Left lung (tissue), 10 donors: ENCODE data around the gene RNF38. TPM values are rescaled to one million over a fixed set of nuclear protein-coding genes. Genes with fewer than 3 reads are reported as not detected.
"Not testable (repeated sequence)": the region's sequence is repeated elsewhere in the genome, so short reads cannot be mapped to it uniquely, and the experiment has no call there.

Experiments used
- ATAC-seq: fragments of 200-7000 bp; cut with Tn5 transposase; one replicate; pipeline ENCODE4 v1.9.1; 2020; ENCODE audit warnings: moderate library complexity
- DNase-seq, 4 donors: peaks; one replicate each; pipeline ENCODE4 v3.0.0-alpha.2; 2013 to 2020
- H3K27ac ChIP-seq, 2 donors: fragments of 200-600 bp; sonication (generic) in 1 of 2; one replicate each; pipeline versions ENCODE4 v1.5.0 to v1.8.0; 2020 to 2021
- H3K27me3 ChIP-seq, 2 donors: fragments of 200-600 bp; sonication (generic) in 1 of 2; one replicate each; pipeline versions ENCODE4 v1.5.0 to v1.8.0; 2020 to 2021
- H3K36me3 ChIP-seq, 2 donors: fragments of 200-600 bp; sonication (generic) in 1 of 2; one replicate each; pipeline versions ENCODE4 v1.5.0 to v1.8.0; 2020 to 2021
- H3K4me1 ChIP-seq, 2 donors: fragments of 200-600 bp; one replicate each; pipeline ENCODE4 v1.8.0; 2021
- H3K4me3 ChIP-seq, 2 donors: fragments of 200-600 bp; sonication (generic) in 1 of 2; one replicate each; pipeline versions ENCODE4 v1.5.0 to v1.8.0; 2020 to 2021; ENCODE audit warnings: mild to moderate bottlenecking in 1 of 2
- H3K9me3 ChIP-seq, 2 donors: fragments of 200-600 bp; sonication (generic) in 1 of 2; one replicate each; pipeline versions ENCODE4 v1.5.0 to v1.8.0; 2020 to 2021
- CTCF ChIP-seq, 2 donors: fragments of 200-600 bp; sonication (generic) in 1 of 2; IDR thresholded peaks; one replicate each; pipeline versions ENCODE4 v1.5.0 to v1.8.0; 2021; ENCODE audit warnings: antibody characterized with exemption in 2 of 2
- intact Hi-C, 2 donors: fragments of 100-400 bp; cut with DNase I; formaldehyde crosslinking; loops; one replicate each; pipeline versions ENCODE4 v1.11.2 to v1.14.2; 2022
- polyA plus RNA-seq, 6 donors: library from polyadenylated mRNA; unstranded; fragments of 120-200 nt; gene quantifications; one replicate each; pipeline ENCODE4 v1.2.1, GENCODE V29; 2013; ENCODE audit not compliant: insufficient read length in 6 of 6
- total RNA-seq, 2 donors: library from RNA; stranded (reverse); fragmentation: NEBNext Ultra II Directional; extraction: Animal tissue kit (Norgen Biotek cat#: 25700); gene quantifications; one replicate each; pipeline ENCODE4 v1.2.1, GENCODE V29; 2021
- donor health status: DM: no; HTN: yes; CAD: no.
- donor health status: DM: no; HTN: no; CAD: no.

The RNF38 gene
- total and polyA plus RNA-seq, 8 donors, result 35.5 to 47.2 (median 41.0) TPM

GRCh38 chr9:36323926-36324325 is 76.1 kb downstream of the RNF38 start:
- Histone ChIP-seq H3K36me3 (no peaks in the 10 kb centered on the region), H3K4me3 (no peak overlapping the region), H3K27me3 (no peaks in the 10 kb centered on the region), H3K9me3 (no peaks in the 10 kb centered on the region), H3K27ac (no peak overlapping the region), H3K4me1 (peaks cover 5 to 7% of the 10 kb centered on the region in 2 donors)
- DNase-seq (no peak), ATAC-seq (no peak)
- no peak for TF ChIP-seq CTCF (IDR thresholded peaks at IDR 0.05)
- intact Hi-C loops, result loop anchor here in 1 of 2 donors (10.0 kb wide), 1 partner anchor 79 kb away; no protein-coding TSS in a partner anchor

GRCh38 chr9:36322462-36322861 is 77.6 kb downstream of the RNF38 start:
- no peak for TF ChIP-seq CTCF (IDR thresholded peaks at IDR 0.05)
- Histone ChIP-seq H3K27ac (no peak overlapping the region), H3K4me1 (no peaks in the 10 kb centered on the region), H3K36me3 (no peaks in the 10 kb centered on the region), H3K9me3 (no peaks in the 10 kb centered on the region), H3K4me3 (no peak overlapping the region), H3K27me3 (no peaks in the 10 kb centered on the region)
- intact Hi-C loops, result loop anchor here in 1 of 2 donors (10.0 kb wide), 1 partner anchor 78 kb away; no protein-coding TSS in a partner anchor
- ATAC-seq (no peak), DNase-seq (no peak)

GRCh38 chr9:36321903-36322302 is 78.2 kb downstream of the RNF38 start:
- not testable (repeated sequence) for H3K4me3 ChIP-seq, DNase-seq, H3K27me3 ChIP-seq, H3K9me3 ChIP-seq, ATAC-seq, H3K36me3 ChIP-seq, H3K27ac ChIP-seq, H3K4me1 ChIP-seq
- intact Hi-C loops, result loop anchor here in 1 of 2 donors (10.0 kb wide), 1 partner anchor 77 kb away; no protein-coding TSS in a partner anchor

- no peak for DNase-seq
- H3K9me3 ChIP-seq, result no peaks in the 10 kb centered on the region
- no peak for ATAC-seq
- no peak overlapping the region for H3K27ac ChIP-seq
- intact Hi-C loops, result loop anchor here in 1 of 2 donors (10.0 kb wide), 1 partner anchor 76 kb away; no protein-coding TSS in a partner anchor
- no peak overlapping the region for H3K4me3 ChIP-seq
- no peaks in the 10 kb centered on the region for H3K27me3 ChIP-seq
- no peak for TF ChIP-seq CTCF (IDR thresholded peaks at IDR 0.05)
- peaks cover 0 to 6% of the 10 kb centered on the region in 2 donors for H3K4me1 ChIP-seq
- H3K36me3 ChIP-seq, result no peaks in the 10 kb centered on the region
Measured at GRCh38 chr9:36320466-36320865, 79.6 kb downstream of the RNF38 start.

GRCh38 chr9:36319806-36320205 is 80.3 kb downstream of the RNF38 start:
- H3K27me3 ChIP-seq, result no peaks in the 10 kb centered on the region

More at GRCh38 chr9:36319806-36320205, 80.3 kb downstream of the RNF38 start:
- peak; percentile 90 for ATAC-seq
- no peak for TF ChIP-seq CTCF (IDR thresholded peaks at IDR 0.05)
- Histone ChIP-seq H3K27ac (peak overlapping the region in 1 of 2 donors; percentile 67), H3K9me3 (no peaks in the 10 kb centered on the region), H3K36me3 (no peaks in the 10 kb centered on the region), H3K4me1 (peaks cover 0 to 6% of the 10 kb centered on the region in 2 donors), H3K4me3 (no peak overlapping the region)
- intact Hi-C loops, result loop anchor here in 1 of 2 donors (10.0 kb wide), 1 partner anchor 75 kb away; no protein-coding TSS in a partner anchor
- peak in 2 of 4 donors; percentile 47 to 64 for DNase-seq
